Measurements from ENCODE around the gene TTC7B.

Gene TTC7B

GRCh38 chr14:90491911-90492531 is 324.2 kb downstream of the TTC7B start:
- TF ChIP-seq, protein P1, sequence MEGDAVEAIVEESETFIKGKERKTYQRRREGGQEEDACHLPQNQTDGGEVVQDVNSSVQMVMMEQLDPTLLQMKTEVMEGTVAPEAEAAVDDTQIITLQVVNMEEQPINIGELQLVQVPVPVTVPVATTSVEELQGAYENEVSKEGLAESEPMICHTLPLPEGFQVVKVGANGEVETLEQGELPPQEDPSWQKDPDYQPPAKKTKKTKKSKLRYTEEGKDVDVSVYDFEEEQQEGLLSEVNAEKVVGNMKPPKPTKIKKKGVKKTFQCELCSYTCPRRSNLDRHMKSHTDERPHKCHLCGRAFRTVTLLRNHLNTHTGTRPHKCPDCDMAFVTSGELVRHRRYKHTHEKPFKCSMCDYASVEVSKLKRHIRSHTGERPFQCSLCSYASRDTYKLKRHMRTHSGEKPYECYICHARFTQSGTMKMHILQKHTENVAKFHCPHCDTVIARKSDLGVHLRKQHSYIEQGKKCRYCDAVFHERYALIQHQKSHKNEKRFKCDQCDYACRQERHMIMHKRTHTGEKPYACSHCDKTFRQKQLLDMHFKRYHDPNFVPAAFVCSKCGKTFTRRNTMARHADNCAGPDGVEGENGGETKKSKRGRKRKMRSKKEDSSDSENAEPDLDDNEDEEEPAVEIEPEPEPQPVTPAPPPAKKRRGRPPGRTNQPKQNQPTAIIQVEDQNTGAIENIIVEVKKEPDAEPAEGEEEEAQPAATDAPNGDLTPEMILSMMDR (IDR thresholded peaks at IDR 0.05; ENCODE audit: low read depth, low read length), result no peak
- peak in 1 of 2 donors; percentile 7 for DNase-seq (ENCODE audit: low read depth in 2 of 2)
- no peak overlapping the region for H3K4me3 ChIP-seq (replicated peaks in 1 of 2; ENCODE audit: low read depth in 2 of 2, low read length in 2 of 2)

GRCh38 chr14:90491221-90491885 is 324.9 kb downstream of the TTC7B start:
- TF ChIP-seq, protein P1 (IDR thresholded peaks at IDR 0.05; ENCODE audit: low read depth, low read length), result no peak
- peak; percentile 75 to 96 for DNase-seq (ENCODE audit: low read depth in 2 of 2)
- H3K4me3 ChIP-seq (replicated peaks in 1 of 2; ENCODE audit: low read depth in 2 of 2, low read length in 2 of 2), result no peak overlapping the region

- H3K4me3 ChIP-seq (replicated peaks in 1 of 2; ENCODE audit: low read depth in 2 of 2, low read length in 2 of 2), result no peak overlapping the region
- TF ChIP-seq, protein P1 (IDR thresholded peaks at IDR 0.05; ENCODE audit: low read depth, low read length), result no peak
- no peak for DNase-seq (ENCODE audit: low read depth in 2 of 2)
These were observed 325.5 kb downstream of the TTC7B start for GRCh38 chr14:90490720-90491050.

DNA sequence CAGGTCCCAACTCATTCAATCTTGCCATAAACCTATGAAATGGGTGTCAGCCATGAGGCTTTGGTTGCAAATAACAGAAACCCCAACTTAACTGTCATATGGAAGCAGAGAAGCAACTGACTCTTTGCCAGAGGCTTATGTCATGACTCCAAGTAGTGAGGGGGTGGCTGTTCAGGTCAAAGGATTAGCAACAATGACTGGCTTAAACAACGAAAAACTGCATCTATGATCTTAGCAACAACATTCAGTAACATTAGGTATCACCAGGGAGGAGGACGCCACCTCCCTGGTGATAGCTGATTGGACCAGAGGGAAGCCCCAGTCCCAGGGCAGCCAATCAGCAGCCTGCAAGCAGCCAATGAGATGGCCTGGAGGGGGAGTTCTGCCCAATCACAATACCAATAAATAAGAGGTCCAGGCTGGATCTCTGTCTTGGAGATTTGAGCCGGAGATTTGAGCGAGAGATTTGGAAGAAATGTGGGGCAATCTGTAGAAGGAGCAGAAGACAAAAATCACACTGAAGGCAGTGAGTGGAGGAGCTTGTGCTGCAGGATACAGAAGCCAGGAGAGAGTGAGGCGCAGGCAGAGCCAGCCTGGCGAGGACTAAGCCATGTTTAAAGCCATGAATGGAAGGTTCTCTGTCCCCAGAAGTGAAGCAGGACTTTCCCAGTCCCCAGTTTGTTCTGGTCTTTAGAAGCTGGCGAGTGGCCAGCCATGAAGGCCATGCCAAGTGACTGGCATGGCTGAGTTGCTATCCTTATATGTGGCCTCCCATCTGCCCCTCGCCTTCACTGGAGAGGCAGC is 326.1 kb downstream of the TTC7B start:
- H3K4me3 ChIP-seq (replicated peaks in 1 of 2; ENCODE audit: low read depth in 2 of 2, low read length in 2 of 2), result no peak overlapping the region
- TF ChIP-seq, protein P1 (IDR thresholded peaks at IDR 0.05; ENCODE audit: low read depth, low read length), result no peak
- DNase-seq (ENCODE audit: low read depth in 2 of 2), result peak in 1 of 2 donors; percentile 14

- no peak for DNase-seq (ENCODE audit: low read depth in 2 of 2)
- H3K4me3 ChIP-seq (replicated peaks in 1 of 2; ENCODE audit: low read depth in 2 of 2, low read length in 2 of 2), result no peak overlapping the region
- TF ChIP-seq, protein P1 (IDR thresholded peaks at IDR 0.05; ENCODE audit: low read depth, low read length), result no peak
These were observed 326.9 kb downstream of the TTC7B start for GRCh38 chr14:90489306-90489705.

- TF ChIP-seq, protein P1 (IDR thresholded peaks at IDR 0.05; ENCODE audit: low read depth, low read length), result no peak
- H3K4me3 ChIP-seq (replicated peaks in 1 of 2; ENCODE audit: low read depth in 2 of 2, low read length in 2 of 2), result no peak overlapping the region
- DNase-seq (ENCODE audit: low read depth in 2 of 2), result no peak
These were observed 328.0 kb downstream of the TTC7B start for GRCh38 chr14:90488256-90488655.
